Measurements from ENCODE around the gene AGMO.

The AGMO gene

DNA sequence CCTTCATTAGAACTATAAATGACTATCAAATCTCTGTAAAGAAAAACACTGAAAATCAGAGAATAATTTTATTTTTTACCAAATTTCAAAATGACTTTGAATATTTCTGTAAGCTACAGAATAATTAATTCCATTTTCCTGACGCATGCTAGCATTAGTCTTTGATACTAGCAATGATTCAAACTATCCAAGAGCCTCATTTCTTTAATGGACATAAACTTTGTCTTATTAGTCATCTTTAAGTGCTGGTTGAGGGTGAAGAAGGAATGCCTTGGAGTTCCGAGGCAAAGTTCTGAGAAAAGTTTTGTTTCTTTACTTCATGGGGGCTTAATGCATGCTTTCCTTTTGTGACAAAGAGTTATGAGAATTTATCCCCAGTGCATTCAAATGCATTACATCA is 137.3 kb downstream of the AGMO start:
- H3K4me3 ChIP-seq (ENCODE audit: low read depth, low read length): no peak overlapping the region
- DNase-seq (ENCODE audit: low read depth): no peak
- no peak for TF ChIP-seq POLR2A (IDR thresholded peaks at IDR 0.05; ENCODE audit: extremely low read depth, insufficient read length)
- TF ChIP-seq, protein P1, sequence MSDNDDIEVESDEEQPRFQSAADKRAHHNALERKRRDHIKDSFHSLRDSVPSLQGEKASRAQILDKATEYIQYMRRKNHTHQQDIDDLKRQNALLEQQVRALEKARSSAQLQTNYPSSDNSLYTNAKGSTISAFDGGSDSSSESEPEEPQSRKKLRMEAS (IDR thresholded peaks at IDR 0.05; ENCODE audit: low read depth, low read length): no peak
- TF ChIP-seq MYC (IDR thresholded peaks at IDR 0.05; ENCODE audit: low read depth, low read length): no peak
- TF ChIP-seq, protein P2, sequence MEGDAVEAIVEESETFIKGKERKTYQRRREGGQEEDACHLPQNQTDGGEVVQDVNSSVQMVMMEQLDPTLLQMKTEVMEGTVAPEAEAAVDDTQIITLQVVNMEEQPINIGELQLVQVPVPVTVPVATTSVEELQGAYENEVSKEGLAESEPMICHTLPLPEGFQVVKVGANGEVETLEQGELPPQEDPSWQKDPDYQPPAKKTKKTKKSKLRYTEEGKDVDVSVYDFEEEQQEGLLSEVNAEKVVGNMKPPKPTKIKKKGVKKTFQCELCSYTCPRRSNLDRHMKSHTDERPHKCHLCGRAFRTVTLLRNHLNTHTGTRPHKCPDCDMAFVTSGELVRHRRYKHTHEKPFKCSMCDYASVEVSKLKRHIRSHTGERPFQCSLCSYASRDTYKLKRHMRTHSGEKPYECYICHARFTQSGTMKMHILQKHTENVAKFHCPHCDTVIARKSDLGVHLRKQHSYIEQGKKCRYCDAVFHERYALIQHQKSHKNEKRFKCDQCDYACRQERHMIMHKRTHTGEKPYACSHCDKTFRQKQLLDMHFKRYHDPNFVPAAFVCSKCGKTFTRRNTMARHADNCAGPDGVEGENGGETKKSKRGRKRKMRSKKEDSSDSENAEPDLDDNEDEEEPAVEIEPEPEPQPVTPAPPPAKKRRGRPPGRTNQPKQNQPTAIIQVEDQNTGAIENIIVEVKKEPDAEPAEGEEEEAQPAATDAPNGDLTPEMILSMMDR (IDR thresholded peaks at IDR 0.05; ENCODE audit: low read depth, low read length): no peak

DNA sequence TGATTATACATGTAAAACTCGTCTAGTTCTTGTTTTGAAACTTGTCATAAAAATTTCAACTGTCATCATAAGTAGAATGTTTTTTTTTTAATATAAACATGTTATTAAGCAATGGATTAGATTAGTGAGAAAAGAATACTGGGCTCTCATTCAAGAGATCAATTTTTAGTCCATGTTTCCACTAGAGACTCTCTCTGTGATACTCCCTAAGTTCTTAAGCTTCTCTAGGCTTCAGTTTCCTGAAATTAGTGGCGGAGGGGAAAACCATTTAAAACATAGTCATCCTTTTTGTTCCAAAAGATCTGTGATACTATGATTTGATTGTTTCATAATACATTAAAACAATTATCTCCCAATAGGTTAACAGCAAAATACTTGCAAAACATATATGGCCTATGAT is 142.2 kb downstream of the AGMO start:
- DNase-seq (ENCODE audit: low read depth): no peak

DNA sequence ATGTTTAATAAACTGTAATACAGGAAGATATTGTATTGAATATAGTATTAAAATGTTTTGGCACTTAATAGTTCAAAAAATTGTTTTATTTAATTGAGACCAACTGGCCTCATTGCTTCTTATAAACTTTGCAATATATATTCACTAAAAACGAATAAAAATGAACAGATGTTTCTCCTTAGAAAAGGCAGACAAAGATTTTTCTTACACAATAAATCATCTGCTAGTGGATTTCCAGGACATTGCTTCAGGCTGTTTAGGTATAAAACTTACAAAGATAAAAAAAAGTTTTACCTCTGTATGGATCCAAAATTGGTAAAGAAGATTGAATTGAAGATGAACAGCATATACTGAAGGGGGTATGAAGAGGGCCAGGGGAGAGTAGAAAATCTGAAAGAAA is 143.6 kb downstream of the AGMO start:
- no peak for DNase-seq (ENCODE audit: low read depth)
- TF ChIP-seq, protein P2 (IDR thresholded peaks at IDR 0.05; ENCODE audit: low read depth, low read length): no peak
- no peak for TF ChIP-seq POLR2A (IDR thresholded peaks at IDR 0.05; ENCODE audit: extremely low read depth, insufficient read length)
- TF ChIP-seq, protein P1 (IDR thresholded peaks at IDR 0.05; ENCODE audit: low read depth, low read length): no peak
- TF ChIP-seq MYC (IDR thresholded peaks at IDR 0.05; ENCODE audit: low read depth, low read length): no peak

More for the DNA sequence above, 142.2 kb downstream of the AGMO start:
- TF ChIP-seq, protein P2 (IDR thresholded peaks at IDR 0.05; ENCODE audit: low read depth, low read length): no peak
- TF ChIP-seq POLR2A (IDR thresholded peaks at IDR 0.05; ENCODE audit: extremely low read depth, insufficient read length) (no peak), MYC (IDR thresholded peaks at IDR 0.05; ENCODE audit: low read depth, low read length) (no peak)
- TF ChIP-seq, protein P1 (IDR thresholded peaks at IDR 0.05; ENCODE audit: low read depth, low read length): no peak
- H3K4me3 ChIP-seq (ENCODE audit: low read depth, low read length): no peak overlapping the region

DNA sequence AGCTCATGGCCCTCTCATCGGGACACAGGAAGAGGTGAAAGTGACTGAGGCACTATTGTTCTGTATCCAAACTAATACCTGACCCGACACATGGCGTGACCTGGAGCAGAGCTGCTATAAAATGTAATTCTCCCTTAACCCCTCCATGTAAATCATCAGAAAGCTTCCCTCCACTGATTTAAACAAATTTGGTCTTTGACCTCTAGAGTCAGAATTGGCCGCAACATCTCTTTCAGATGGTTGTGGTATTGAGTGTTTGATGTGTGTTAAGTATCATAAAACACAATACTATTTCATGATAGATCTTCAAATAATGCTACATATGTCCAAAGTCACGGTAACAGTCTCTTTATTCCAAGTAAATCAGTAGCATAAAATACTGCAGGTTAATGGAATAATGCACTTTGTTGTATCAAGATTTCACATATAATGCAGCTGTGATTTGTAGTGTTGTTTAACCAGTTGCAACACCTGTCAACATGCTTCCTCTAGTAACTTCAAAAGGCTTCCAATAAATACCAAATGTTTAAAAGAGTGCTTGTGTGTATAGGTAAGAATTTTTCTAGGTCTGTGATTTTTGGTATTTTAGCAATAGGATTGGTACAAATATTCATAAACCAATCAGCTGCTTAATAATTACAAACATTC is 144.3 kb downstream of the AGMO start:
- no peak for DNase-seq (ENCODE audit: low read depth)
- H3K4me3 ChIP-seq (ENCODE audit: low read depth, low read length): no peak overlapping the region
- TF ChIP-seq, protein P1 (IDR thresholded peaks at IDR 0.05; ENCODE audit: low read depth, low read length): no peak
- TF ChIP-seq POLR2A (IDR thresholded peaks at IDR 0.05; ENCODE audit: extremely low read depth, insufficient read length): no peak
- no peak for TF ChIP-seq MYC (IDR thresholded peaks at IDR 0.05; ENCODE audit: low read depth, low read length)
- TF ChIP-seq, protein P2 (IDR thresholded peaks at IDR 0.05; ENCODE audit: low read depth, low read length): no peak

More for the DNA sequence above, 143.6 kb downstream of the AGMO start:
- H3K4me3 ChIP-seq (ENCODE audit: low read depth, low read length): no peak overlapping the region

DNA sequence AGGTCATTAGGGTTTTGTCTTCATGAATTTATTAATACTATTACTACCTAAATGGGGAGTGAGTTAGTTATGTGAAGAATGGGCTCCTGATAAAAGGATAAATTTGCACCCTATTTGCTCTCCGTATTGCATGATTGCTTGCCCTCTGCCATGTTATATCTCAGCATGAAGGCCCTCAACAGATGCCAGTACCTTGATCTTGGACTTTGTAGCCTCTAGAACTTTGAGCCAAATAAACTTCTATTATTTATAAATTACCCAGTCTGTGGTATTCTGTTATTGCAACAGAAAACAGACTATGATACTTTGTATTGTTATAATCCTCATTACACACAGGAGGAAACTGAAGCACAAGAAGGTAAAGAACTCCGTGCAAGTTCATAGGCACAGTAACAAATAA is 150.8 kb downstream of the AGMO start:
- no peak for DNase-seq (ENCODE audit: low read depth)

More for the DNA sequence above, 150.8 kb downstream of the AGMO start:
- TF ChIP-seq, protein P2 (IDR thresholded peaks at IDR 0.05; ENCODE audit: low read depth, low read length): no peak
- TF ChIP-seq MYC (IDR thresholded peaks at IDR 0.05; ENCODE audit: low read depth, low read length): no peak
- TF ChIP-seq, protein P1 (IDR thresholded peaks at IDR 0.05; ENCODE audit: low read depth, low read length): no peak
- TF ChIP-seq POLR2A (IDR thresholded peaks at IDR 0.05; ENCODE audit: extremely low read depth, insufficient read length): no peak
- no peak overlapping the region for H3K4me3 ChIP-seq (ENCODE audit: low read depth, low read length)
